22Rv1 (cell line): ENCODE results near the gene ZNF423.

Experiments used
- H3K27ac ChIP-seq: fragments of 450-650 bp; 2 replicates; pipeline ENCODE4 v1.5.1; 2017
- CTCF ChIP-seq: fragments of 450-650 bp; IDR thresholded peaks from 2 replicates; pipeline ENCODE4 v1.5.1; 2017; ENCODE audit warnings: mild to moderate bottlenecking
- ZFX ChIP-seq: fragments of 450-650 bp; IDR thresholded peaks from 2 replicates; pipeline ENCODE4 v1.6.1; 2017; ENCODE audit warnings: antibody characterized with exemption, borderline replicate concordance

Gene ZNF423

GRCh38 chr16:49843758-49844157 is 12.2 kb downstream of the ZNF423 start:
- no peak overlapping the region for H3K27ac ChIP-seq
- TF ChIP-seq ZFX, result no peak
- TF ChIP-seq CTCF, result no peak

- TF ChIP-seq CTCF, result no peak
- no peak overlapping the region for H3K27ac ChIP-seq
Measured at GRCh38 chr16:49842972-49843371, 12.9 kb downstream of the ZNF423 start.

GRCh38 chr16:49839017-49839825 is 16.7 kb downstream of the ZNF423 start:
- no peak overlapping the region for H3K27ac ChIP-seq
- TF ChIP-seq CTCF, result no peak
- no peak for TF ChIP-seq ZFX

GRCh38 chr16:49838441-49839016 is 17.4 kb downstream of the ZNF423 start:
- no peak overlapping the region for H3K27ac ChIP-seq
- TF ChIP-seq CTCF (no peak), ZFX (no peak)

- H3K27ac ChIP-seq, result no peak overlapping the region
- TF ChIP-seq CTCF (no peak), ZFX (no peak)
Measured at GRCh38 chr16:49837688-49838410, 18.1 kb downstream of the ZNF423 start.

GRCh38 chr16:49836668-49837067 is 19.2 kb downstream of the ZNF423 start:
- no peak overlapping the region for H3K27ac ChIP-seq
- no peak for TF ChIP-seq CTCF
- no peak for TF ChIP-seq ZFX

- H3K27ac ChIP-seq, result no peak overlapping the region
- TF ChIP-seq ZFX (no peak), CTCF (no peak)
Measured at GRCh38 chr16:49836218-49836617, 19.7 kb downstream of the ZNF423 start.
